AG04449 (cell line): ENCODE data around the gene PPP2R5B.

Source experiments
- CTCF ChIA-PET: fragments of 350-600 bp; formaldehyde crosslinking; extraction: SDS; loops from one replicate; lab custom pipeline; 2021; ENCODE audit warnings: antibody characterized with exemption; lab: Yijun Ruan, JAX
- POLR2A ChIA-PET: fragments of 400-600, 350-600 bp; formaldehyde crosslinking; extraction: SDS; loops from one replicate; lab custom pipeline; 2020; ENCODE audit warnings: antibody characterized with exemption, inconsistent platforms; lab: Yijun Ruan, JAX
- DNase-seq: peaks from one replicate; pipeline ENCODE4 v3.0.0-alpha.2; 2010; ENCODE audit warnings: low read depth, low spot score
- H3K4me3 ChIP-seq: 2 replicates; pipeline ENCODE4 v1.5.1; 2011; ENCODE audit warnings: low read depth, mild to moderate bottlenecking, control low read depth, low read length
- CTCF ChIP-seq: IDR thresholded peaks from one replicate; pipeline ENCODE4 v1.5.1; 2011; ENCODE audit warnings: mild to moderate bottlenecking, moderate library complexity, low read length, control low read depth, inconsistent platforms; ENCODE audit not compliant: insufficient read depth; ENCODE audit errors: missing control alignments

Gene PPP2R5B

GRCh38 chr11:64891215-64891848 is 33.2 kb upstream of the PPP2R5B start:
- ChIA-PET CTCF (interaction anchor here (1.7 to 28.0 kb wide), 4 partner anchors 14 to 122 kb away, joined by 4 to 1375 read pairs (median 52); partner anchors contain the start of genes ARL2, CDC42BPG, EHD1 and PPP2R5B), POLR2A (no interaction called here)
- TF ChIP-seq CTCF: no peak
- no peak for DNase-seq
- H3K4me3 ChIP-seq: no peak overlapping the region

- DNase-seq: no peak
- CTCF ChIA-PET: interaction anchor here (3.5 to 28.0 kb wide), 4 partner anchors 13 to 122 kb away, joined by 15 to 1375 read pairs (median 62); partner anchors contain the start of genes ARL2, CDC42BPG and EHD1
- no peak overlapping the region for H3K4me3 ChIP-seq
- TF ChIP-seq CTCF: no peak
- POLR2A ChIA-PET: no interaction called here
These were observed 32.6 kb upstream of the PPP2R5B start for GRCh38 chr11:64891880-64892279.

- ChIA-PET POLR2A (no interaction called here), CTCF (interaction anchor here (0.9 to 28.0 kb wide), 7 partner anchors 10 to 121 kb away, joined by 3 to 1375 read pairs (median 18); partner anchors contain the start of genes ARL2, CDC42BPG, EHD1 and MEN1)
- TF ChIP-seq CTCF: no peak
- no peak overlapping the region for H3K4me3 ChIP-seq
- no peak for DNase-seq
These were observed 32.1 kb upstream of the PPP2R5B start for GRCh38 chr11:64892411-64892831.

- ChIA-PET CTCF (interaction anchor here (0.9 to 28.0 kb wide), 8 partner anchors 11 to 121 kb away, joined by 3 to 1375 read pairs (median 16); partner anchors contain the start of genes ARL2, CDC42BPG, EHD1 and MEN1), POLR2A (no interaction called here)
- TF ChIP-seq CTCF: no peak
These were observed 31.7 kb upstream of the PPP2R5B start for GRCh38 chr11:64892838-64893193.

GRCh38 chr11:64893194-64894069 is 31.1 kb upstream of the PPP2R5B start:
- no peak for TF ChIP-seq CTCF
- no peak for DNase-seq
- POLR2A ChIA-PET: no interaction called here
- no peak overlapping the region for H3K4me3 ChIP-seq
- CTCF ChIA-PET: interaction anchor here (0.6 to 28.0 kb wide), 22 partner anchors 8 to 133 kb away, joined by 3 to 1375 read pairs (median 6); partner anchors contain the start of genes ARL2, ATG2A, CDC42BPG and EHD1

More at GRCh38 chr11:64892838-64893193, 31.7 kb upstream of the PPP2R5B start:
- DNase-seq: no peak
- no peak overlapping the region for H3K4me3 ChIP-seq
